ENCODE data around the gene LTA. TPM values are rescaled to one million over a fixed set of nuclear protein-coding genes. Genes with fewer than 3 reads are reported as not detected.

Gene LTA
- total RNA-seq, 2 donors from 2014 or later = not detected

DNA sequence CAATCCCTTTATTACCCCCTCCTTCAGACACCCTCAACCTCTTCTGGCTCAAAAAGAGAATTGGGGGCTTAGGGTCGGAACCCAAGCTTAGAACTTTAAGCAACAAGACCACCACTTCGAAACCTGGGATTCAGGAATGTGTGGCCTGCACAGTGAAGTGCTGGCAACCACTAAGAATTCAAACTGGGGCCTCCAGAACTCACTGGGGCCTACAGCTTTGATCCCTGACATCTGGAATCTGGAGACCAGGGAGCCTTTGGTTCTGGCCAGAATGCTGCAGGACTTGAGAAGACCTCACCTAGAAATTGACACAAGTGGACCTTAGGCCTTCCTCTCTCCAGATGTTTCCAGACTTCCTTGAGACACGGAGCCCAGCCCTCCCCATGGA lies 5.5 kb downstream of the LTA start:
- no peak overlapping the region for H3K27ac ChIP-seq
- H3K4me3 ChIP-seq = no peak overlapping the region
- no peaks in the 10 kb centered on the region for H3K9me3 ChIP-seq
- TF ChIP-seq CTCF (IDR thresholded peaks at IDR 0.05) = no peak
- ATAC-seq (ENCODE audit: insufficient number of reproducible peaks, low FRiP score, low read depth) (no peak), DNase-seq (ENCODE audit: low spot score) (no peak)
- no peaks in the 10 kb centered on the region for H3K27me3 ChIP-seq (replicated peaks; ENCODE audit: insufficient read depth)
- H3K36me3 ChIP-seq = no peaks in the 10 kb centered on the region
- H3K4me1 ChIP-seq (ENCODE audit: control insufficient read depth in 1 of 2, low read depth in 2 of 2) = peaks cover 3 to 17% of the 10 kb centered on the region in 2 donors

- DNase-seq (ENCODE audit: low spot score) (no peak), ATAC-seq (ENCODE audit: insufficient number of reproducible peaks, low FRiP score, low read depth) (no peak)
- no peak overlapping the region for H3K27ac ChIP-seq
- H3K4me3 ChIP-seq = no peak overlapping the region
- H3K27me3 ChIP-seq (replicated peaks; ENCODE audit: insufficient read depth) = no peaks in the 10 kb centered on the region
- H3K4me1 ChIP-seq (ENCODE audit: control insufficient read depth in 1 of 2, low read depth in 2 of 2) = peaks cover 3 to 17% of the 10 kb centered on the region in 2 donors
- TF ChIP-seq CTCF (IDR thresholded peaks at IDR 0.05) = no peak
- no peaks in the 10 kb centered on the region for H3K36me3 ChIP-seq
- no peaks in the 10 kb centered on the region for H3K9me3 ChIP-seq
These were observed 6.4 kb downstream of the LTA start for GRCh38 chr6:31578184-31579118.

DNA sequence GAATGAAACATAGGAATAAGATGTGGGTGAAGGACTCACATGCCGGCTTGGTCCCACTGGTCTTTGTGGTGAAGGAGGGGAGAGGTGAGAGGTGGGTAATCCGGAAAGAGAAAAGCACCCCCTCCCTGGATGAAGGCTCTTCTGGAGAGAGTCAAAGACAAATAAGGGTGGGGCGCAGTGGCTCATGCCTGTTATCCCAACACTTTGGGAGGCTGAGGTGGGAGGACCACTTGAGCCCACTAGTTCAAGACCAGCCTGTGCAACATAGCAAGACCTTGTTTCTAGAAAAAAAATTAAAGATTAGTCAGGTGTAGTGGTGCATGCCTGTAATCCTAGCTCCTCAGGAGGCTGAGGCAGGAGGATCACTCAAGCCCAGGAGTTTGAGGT lies 7.0 kb downstream of the LTA start:
- Histone ChIP-seq H3K4me3 (no peak overlapping the region), H3K4me1 (ENCODE audit: control insufficient read depth in 1 of 2, low read depth in 2 of 2) (peaks cover 3 to 17% of the 10 kb centered on the region in 2 donors), H3K27ac (no peak overlapping the region), H3K27me3 (replicated peaks; ENCODE audit: insufficient read depth) (no peaks in the 10 kb centered on the region), H3K9me3 (no peaks in the 10 kb centered on the region), H3K36me3 (no peaks in the 10 kb centered on the region)
- DNase-seq (ENCODE audit: low spot score) = no peak
- no peak for ATAC-seq (ENCODE audit: insufficient number of reproducible peaks, low FRiP score, low read depth)
- no peak for TF ChIP-seq CTCF (IDR thresholded peaks at IDR 0.05)

- no peaks in the 10 kb centered on the region for H3K9me3 ChIP-seq
- no peak for DNase-seq (ENCODE audit: low spot score)
- H3K27ac ChIP-seq = no peak overlapping the region
- H3K36me3 ChIP-seq = no peaks in the 10 kb centered on the region
- H3K4me1 ChIP-seq (ENCODE audit: control insufficient read depth in 1 of 2, low read depth in 2 of 2) = peaks cover 3 to 17% of the 10 kb centered on the region in 2 donors
- TF ChIP-seq CTCF (IDR thresholded peaks at IDR 0.05) = no peak
- no peaks in the 10 kb centered on the region for H3K27me3 ChIP-seq (replicated peaks; ENCODE audit: insufficient read depth)
- ATAC-seq (ENCODE audit: insufficient number of reproducible peaks, low FRiP score, low read depth) = no peak
- no peak overlapping the region for H3K4me3 ChIP-seq
These were observed 7.7 kb downstream of the LTA start for GRCh38 chr6:31579546-31580437.

GRCh38 chr6:31580438-31580740 lies 8.3 kb downstream of the LTA start:
- H3K9me3 ChIP-seq = no peaks in the 10 kb centered on the region
- no peaks in the 10 kb centered on the region for H3K27me3 ChIP-seq (replicated peaks; ENCODE audit: insufficient read depth)
- DNase-seq (ENCODE audit: low spot score) = no peak
- H3K4me3 ChIP-seq = peak overlapping the region; percentile 94
- TF ChIP-seq CTCF (IDR thresholded peaks at IDR 0.05) = no peak
- no peaks in the 10 kb centered on the region for H3K36me3 ChIP-seq
- ATAC-seq (ENCODE audit: insufficient number of reproducible peaks, low FRiP score, low read depth) = no peak
- peaks cover 6 to 17% of the 10 kb centered on the region in 2 donors for H3K4me1 ChIP-seq (ENCODE audit: control insufficient read depth in 1 of 2, low read depth in 2 of 2)
- H3K27ac ChIP-seq = peak overlapping the region; percentile 42 to 70

All from thoracic aorta (tissue), 2 donors.